K562 (cell line): ENCODE measurements around the gene STT3B. TPM values are rescaled to one million over a fixed set of nuclear protein-coding genes. Genes with fewer than 3 reads are reported as not detected.

Source experiments
- ZC3H8 ChIP-seq: fragments of 450-650 bp; IDR thresholded peaks from 2 replicates; pipeline ENCODE4 v1.6.1; 2017
- polyA plus RNA-seq, 8 experiments: library from polyadenylated mRNA; depleted of rRNA in 4 of 8; stranded (reverse) in 5 of 8; unstranded in 3 of 8; fragments of >200 nt; fragmentation: Nextera tagmentation in 2 of 8; fragmentation: Illumina TruSeq in 1 of 8; extraction: Ambion mirVana in 2 of 8; extraction: Trizol in 1 of 8; gene quantifications; 2 replicates each; pipeline versions ENCODE4 v1.2.1 to v1.2.3, GENCODE V29; 2011 to 2014; ENCODE audit warnings: inconsistent platforms in 1 of 8, missing spikeins in 1 of 8
- total RNA-seq, 7 experiments: library from RNA; depleted of rRNA in 6 of 7; stranded (reverse); fragments of >200 nt in 6 of 7; fragmentation: Illumina TruSeq in 2 of 7; extraction: Trizol in 2 of 7; gene quantifications; 2 replicates each; pipeline versions ENCODE4 v1.2.1 to v1.2.3, GENCODE V29; 2011 to 2021; ENCODE audit warnings: low replicate concordance in 1 of 7
- TF ChIP-seq, protein P1 (sequence below), 2 experiments: fragments of 450-650 bp in 1 of 2; sonication (generic) in 1 of 2; formaldehyde crosslinking in 1 of 2; IDR thresholded peaks; 2 replicates each; pipeline versions ENCODE4 v1.7.1 to v1.9.0; 2016 to 2022; ENCODE audit warnings: inconsistent platforms in 1 of 2, mild to moderate bottlenecking in 1 of 2, missing genetic modification reagents in 1 of 2

The STT3B gene
- total and polyA plus RNA-seq, 9 of the 15 experiments (the other 6 are each of a cell fraction or from before 2014, with no cell fraction given): 22.4 to 147 (median 100) TPM

DNA sequence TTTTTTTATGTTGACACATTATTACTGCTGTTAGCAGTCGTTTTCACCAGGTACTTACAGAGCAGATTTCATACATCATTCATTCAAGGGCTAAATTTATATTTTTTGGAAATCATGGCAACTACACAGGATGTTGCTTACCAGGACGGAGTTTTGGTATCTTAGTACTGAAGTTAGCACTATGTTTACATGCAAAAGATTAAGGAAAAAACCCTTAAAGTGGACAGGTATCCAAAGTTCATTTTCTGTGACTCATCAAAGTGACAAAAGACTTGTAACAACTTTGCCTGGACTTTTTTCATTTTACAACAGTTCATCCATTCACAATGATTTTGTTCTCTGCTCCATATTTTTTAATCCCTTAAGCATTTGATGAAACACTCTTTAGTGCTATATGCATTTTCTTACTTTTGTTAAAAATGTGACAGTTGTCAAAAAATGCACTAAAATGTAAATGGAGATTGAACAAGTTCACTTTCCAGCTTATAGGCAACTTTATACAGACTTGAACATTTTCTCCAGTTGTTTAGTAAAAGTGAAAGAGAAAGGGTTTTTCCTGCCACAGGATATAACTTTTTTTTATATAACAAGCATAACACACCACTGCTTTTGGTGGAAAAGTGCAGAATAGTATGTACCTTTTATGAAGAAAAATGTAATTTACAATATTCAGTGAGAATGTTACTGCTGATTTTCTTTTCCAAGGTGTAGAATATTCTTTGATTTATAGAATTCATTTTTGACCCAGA lies 104.1 kb downstream of the STT3B start (continued):
- TF ChIP-seq, protein P1, sequence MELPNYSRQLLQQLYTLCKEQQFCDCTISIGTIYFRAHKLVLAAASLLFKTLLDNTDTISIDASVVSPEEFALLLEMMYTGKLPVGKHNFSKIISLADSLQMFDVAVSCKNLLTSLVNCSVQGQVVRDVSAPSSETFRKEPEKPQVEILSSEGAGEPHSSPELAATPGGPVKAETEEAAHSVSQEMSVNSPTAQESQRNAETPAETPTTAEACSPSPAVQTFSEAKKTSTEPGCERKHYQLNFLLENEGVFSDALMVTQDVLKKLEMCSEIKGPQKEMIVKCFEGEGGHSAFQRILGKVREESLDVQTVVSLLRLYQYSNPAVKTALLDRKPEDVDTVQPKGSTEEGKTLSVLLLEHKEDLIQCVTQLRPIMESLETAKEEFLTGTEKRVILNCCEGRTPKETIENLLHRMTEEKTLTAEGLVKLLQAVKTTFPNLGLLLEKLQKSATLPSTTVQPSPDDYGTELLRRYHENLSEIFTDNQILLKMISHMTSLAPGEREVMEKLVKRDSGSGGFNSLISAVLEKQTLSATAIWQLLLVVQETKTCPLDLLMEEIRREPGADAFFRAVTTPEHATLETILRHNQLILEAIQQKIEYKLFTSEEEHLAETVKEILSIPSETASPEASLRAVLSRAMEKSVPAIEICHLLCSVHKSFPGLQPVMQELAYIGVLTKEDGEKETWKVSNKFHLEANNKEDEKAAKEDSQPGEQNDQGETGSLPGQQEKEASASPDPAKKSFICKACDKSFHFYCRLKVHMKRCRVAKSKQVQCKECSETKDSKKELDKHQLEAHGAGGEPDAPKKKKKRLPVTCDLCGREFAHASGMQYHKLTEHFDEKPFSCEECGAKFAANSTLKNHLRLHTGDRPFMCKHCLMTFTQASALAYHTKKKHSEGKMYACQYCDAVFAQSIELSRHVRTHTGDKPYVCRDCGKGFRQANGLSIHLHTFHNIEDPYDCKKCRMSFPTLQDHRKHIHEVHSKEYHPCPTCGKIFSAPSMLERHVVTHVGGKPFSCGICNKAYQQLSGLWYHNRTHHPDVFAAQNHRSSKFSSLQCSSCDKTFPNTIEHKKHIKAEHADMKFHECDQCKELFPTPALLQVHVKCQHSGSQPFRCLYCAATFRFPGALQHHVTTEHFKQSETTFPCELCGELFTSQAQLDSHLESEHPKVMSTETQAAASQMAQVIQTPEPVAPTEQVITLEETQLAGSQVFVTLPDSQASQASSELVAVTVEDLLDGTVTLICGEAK (IDR thresholded peaks at IDR 0.05): no peak
- TF ChIP-seq, protein P1 (CRISPR knock-in tag; IDR thresholded peaks at IDR 0.05): no peak
- TF ChIP-seq ZC3H8: no peak
